Osteoblast (primary cell): ENCODE results near the gene YIPF1. TPM values are rescaled to one million over a fixed set of nuclear protein-coding genes. Genes with fewer than 3 reads are reported as not detected.

Experiments
- DNase-seq: peaks from one replicate; pipeline ENCODE4 v3.0.0; 2011; ENCODE audit warnings: low spot score, mixed read lengths; ENCODE audit not compliant: insufficient read length; ENCODE audit errors: missing footprints
- H2AFZ ChIP-seq: 2 replicates; pipeline ENCODE4 v1.6.0; 2011; ENCODE audit warnings: mild to moderate bottlenecking, low read length
- H3K27ac ChIP-seq: 2 replicates; pipeline ENCODE4 v1.5.1; 2011; ENCODE audit warnings: mild to moderate bottlenecking, low read depth, low read length, moderate library complexity
- H3K27me3 ChIP-seq: 2 replicates; pipeline ENCODE4 v1.6.0; 2012; ENCODE audit warnings: mild to moderate bottlenecking, control low read depth, inconsistent platforms, low read length, moderate library complexity; ENCODE audit not compliant: insufficient read depth
- H3K36me3 ChIP-seq: 2 replicates; pipeline ENCODE4 v1.5.1; 2011; ENCODE audit warnings: mild to moderate bottlenecking, low read length, control low read depth, moderate library complexity; ENCODE audit not compliant: insufficient read depth
- H3K4me1 ChIP-seq: 2 replicates; pipeline ENCODE4 v1.5.1; 2011; ENCODE audit warnings: mild to moderate bottlenecking, low read length, control low read depth, moderate library complexity; ENCODE audit not compliant: insufficient read depth
- H3K4me2 ChIP-seq: 2 replicates; pipeline ENCODE4 v1.6.0; 2011; ENCODE audit warnings: mild to moderate bottlenecking, low read length; ENCODE audit not compliant: insufficient read depth
- H3K4me3 ChIP-seq: fragments of 200-600 bp; sonication (generic); 3 replicates; pipeline ENCODE4 v1.5.1; 2012; ENCODE audit warnings: mild to moderate bottlenecking, low read length, inconsistent platforms; ENCODE audit not compliant: insufficient read depth
- H3K79me2 ChIP-seq: 2 replicates; pipeline ENCODE4 v1.6.0; 2012; ENCODE audit warnings: mild to moderate bottlenecking, low read length, control low read depth, inconsistent platforms; ENCODE audit not compliant: insufficient read depth
- H3K9me3 ChIP-seq: 2 replicates; pipeline ENCODE4 v1.5.1; 2011; ENCODE audit warnings: low read depth, low read length, control low read depth
- H4K20me1 ChIP-seq: 2 replicates; pipeline ENCODE4 v1.6.0; 2012; ENCODE audit warnings: mild to moderate bottlenecking, low read length, control low read depth; ENCODE audit not compliant: insufficient read depth
- CTCF ChIP-seq: IDR thresholded peaks from 2 replicates; pipeline ENCODE4 v1.5.1; 2011; ENCODE audit warnings: mild to moderate bottlenecking, low read depth, low read length, moderate library complexity; ENCODE audit errors: extremely low read depth
- total RNA-seq: library from RNA; depleted of rRNA; stranded (reverse); fragments of >200 nt; gene quantifications from 2 replicates; pipeline ENCODE4 v1.2.3, GENCODE V29; 2012

Gene YIPF1
- total RNA-seq, 1 donor: 23.2 TPM

GRCh38 chr1:53811414-53811851, 78.2 kb downstream of the YIPF1 start:
- Histone ChIP-seq H2AFZ (no peak overlapping the region), H4K20me1 (no peaks in the 10 kb centered on the region), H3K4me1 (peaks cover 5% of the 10 kb centered on the region), H3K79me2 (peaks cover 2% of the 10 kb centered on the region), H3K4me2 (no peak overlapping the region), H3K9me3 (no peaks in the 10 kb centered on the region), H3K4me3 (no peak overlapping the region), H3K27ac (no peak overlapping the region), H3K36me3 (no peaks in the 10 kb centered on the region), H3K27me3 (no peaks in the 10 kb centered on the region)
- peak; percentile 9 for TF ChIP-seq CTCF
- no peak for DNase-seq

GRCh38 chr1:53810497-53810896, 79.1 kb downstream of the YIPF1 start:
- Histone ChIP-seq H3K36me3 (peaks cover under 1% of the 10 kb centered on the region), H3K4me1 (peaks cover 5% of the 10 kb centered on the region), H3K27me3 (no peaks in the 10 kb centered on the region)

GRCh38 chr1:53810007-53810406, 79.6 kb downstream of the YIPF1 start:
- Histone ChIP-seq H3K4me1 (peaks cover 5% of the 10 kb centered on the region), H3K27me3 (no peaks in the 10 kb centered on the region), H3K4me2 (no peak overlapping the region), H3K9me3 (no peaks in the 10 kb centered on the region), H3K4me3 (no peak overlapping the region), H2AFZ (no peak overlapping the region), H3K27ac (no peak overlapping the region), H3K79me2 (peaks cover 2% of the 10 kb centered on the region), H4K20me1 (no peaks in the 10 kb centered on the region), H3K36me3 (peaks cover 6% of the 10 kb centered on the region)
- TF ChIP-seq CTCF: no peak
- DNase-seq: no peak

More at GRCh38 chr1:53810497-53810896, 79.1 kb downstream of the YIPF1 start:
- no peak for TF ChIP-seq CTCF
- Histone ChIP-seq H3K9me3 (no peaks in the 10 kb centered on the region), H4K20me1 (no peaks in the 10 kb centered on the region), H2AFZ (no peak overlapping the region), H3K4me3 (no peak overlapping the region), H3K79me2 (peaks cover 2% of the 10 kb centered on the region), H3K27ac (no peak overlapping the region), H3K4me2 (no peak overlapping the region)
- no peak for DNase-seq

DNA sequence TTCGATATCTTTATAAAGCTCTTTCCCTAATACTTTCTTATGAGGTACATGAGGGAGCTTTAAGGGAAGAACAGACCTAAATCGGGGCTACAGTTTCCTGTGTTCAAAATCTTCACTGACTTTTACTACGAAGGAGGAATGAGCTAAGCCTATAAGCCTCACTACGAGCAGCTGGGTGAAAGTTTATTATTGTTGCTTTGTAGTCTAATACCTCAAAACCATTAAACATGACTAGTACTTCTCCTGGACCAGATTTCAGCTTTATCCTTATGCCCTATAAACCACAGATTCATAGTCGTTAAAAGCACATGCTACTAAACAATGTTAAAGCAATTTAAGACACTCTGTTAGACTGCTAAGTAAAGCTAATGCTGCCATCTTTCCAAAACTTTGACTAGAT, 81.7 kb downstream of the YIPF1 start:
- Histone ChIP-seq H3K4me1 (peaks cover 5% of the 10 kb centered on the region), H2AFZ (no peak overlapping the region), H3K4me3 (no peak overlapping the region), H3K27me3 (no peaks in the 10 kb centered on the region), H3K4me2 (no peak overlapping the region), H3K36me3 (peaks cover 6% of the 10 kb centered on the region), H3K9me3 (no peaks in the 10 kb centered on the region), H3K27ac (no peak overlapping the region), H4K20me1 (no peaks in the 10 kb centered on the region), H3K79me2 (peaks cover 2% of the 10 kb centered on the region)
- peak; percentile 55 for DNase-seq
- TF ChIP-seq CTCF: no peak
